Left colon (tissue), 2 donors: ENCODE data around the gene MCOLN3. TPM values are rescaled to one million over a fixed set of nuclear protein-coding genes. Genes with fewer than 3 reads are reported as not detected.

ENCODE experiments used
- ATAC-seq: fragments of 200-7000 bp; cut with Tn5 transposase; one replicate; pipeline ENCODE4 v1.9.1; 2020; ENCODE audit warnings: mild to moderate bottlenecking, moderate library complexity
- DNase-seq, 2 donors: peaks; one replicate each; pipeline ENCODE4 v3.0.0-alpha.2; 2020
- intact Hi-C, 2 donors: fragments of 100-400 bp; cut with DNase I in 1 of 2; cut with micrococcal nuclease in 1 of 2; formaldehyde crosslinking; loops; one replicate each; pipeline versions ENCODE4 v1.11.2 to v1.14.0; 2022; cut with DNase I, micrococcal nuclease
- long read RNA-seq: library from polyadenylated mRNA; unstranded; transcript quantifications from one replicate; pipeline ENCODE4 v2.0.0, GENCODE V29; 2021
- total RNA-seq, 2 donors: library from RNA; stranded (reverse); fragmentation: NEBNext Ultra II Directional; extraction: Animal tissue kit (Norgen Biotek cat#: 25700); gene quantifications; one replicate each; pipeline ENCODE4 v1.2.1, GENCODE V29; 2021
- donor health status: DM: no; HTN: no; CAD: no.
- donor health status: DM: yes; HTN: yes; CAD: no.

Gene MCOLN3
- 1 to 10 TPM; 1.1 to 4.0 TPM for total RNA-seq
- long read RNA-seq, partial matches to known transcripts: 0 of 2 reads
- long read RNA-seq, other reads (novel, unspliced or antisense): 0 of 2 reads

GRCh38 chr1:85048296-85049064, at the start of gene MCOLN3:
Gene MCOLN3, minus strand, starts transcription at chr1:85048500. Its CDS starts 3,140 bp downstream, at chr1:85045360.
- ATAC-seq (peak; percentile 80), DNase-seq (peak; percentile 33 to 66)
- intact Hi-C loops: no loop called here

- intact Hi-C loops: no loop called here
- ATAC-seq (peak; percentile 99), DNase-seq (peak; percentile 14 to 28)
Observed at GRCh38 chr1:85093644-85094043, 45.3 kb upstream of the MCOLN3 start.

- intact Hi-C loops: no loop called here
- DNase-seq (no peak), ATAC-seq (no peak)
Observed at GRCh38 chr1:85091671-85092280, 43.5 kb upstream of the MCOLN3 start.

- intact Hi-C loops: no loop called here
- no peak for DNase-seq
- ATAC-seq: no peak
Observed at GRCh38 chr1:85090225-85090624, 41.9 kb upstream of the MCOLN3 start.

GRCh38 chr1:85089203-85089602, 40.9 kb upstream of the MCOLN3 start:
- no peak for DNase-seq
- intact Hi-C loops: no loop called here
- no peak for ATAC-seq

GRCh38 chr1:85088408-85088784, 40.1 kb upstream of the MCOLN3 start:
- ATAC-seq (no peak), DNase-seq (no peak)
- intact Hi-C loops: no loop called here

- DNase-seq (no peak), ATAC-seq (no peak)
Observed at GRCh38 chr1:85087659-85088407, 39.5 kb upstream of the MCOLN3 start.

GRCh38 chr1:85085417-85085816, 37.1 kb upstream of the MCOLN3 start:
- intact Hi-C loops: no loop called here
- DNase-seq (no peak), ATAC-seq (no peak)

More at GRCh38 chr1:85087659-85088407, 39.5 kb upstream of the MCOLN3 start:
- intact Hi-C loops: no loop called here

- ATAC-seq (no peak), DNase-seq (no peak)
- intact Hi-C loops: no loop called here
Observed at GRCh38 chr1:85078903-85079302, 30.6 kb upstream of the MCOLN3 start.

GRCh38 chr1:85074365-85074964, 26.2 kb upstream of the MCOLN3 start:
- ATAC-seq (no peak), DNase-seq (no peak)
- intact Hi-C loops: no loop called here

- ATAC-seq (no peak), DNase-seq (no peak)
- intact Hi-C loops: no loop called here
Observed at GRCh38 chr1:85070972-85071492, 22.7 kb upstream of the MCOLN3 start.

GRCh38 chr1:85068846-85069245, 20.5 kb upstream of the MCOLN3 start:
- intact Hi-C loops: no loop called here
- ATAC-seq (no peak), DNase-seq (no peak)

- intact Hi-C loops: no loop called here
- ATAC-seq: no peak
- DNase-seq: no peak
Observed at GRCh38 chr1:85065550-85065949, 17.2 kb upstream of the MCOLN3 start.

- DNase-seq (no peak), ATAC-seq (peak; percentile 11)
- intact Hi-C loops: no loop called here
Observed at GRCh38 chr1:85062425-85063026, 14.2 kb upstream of the MCOLN3 start.

GRCh38 chr1:85061711-85062424, 13.6 kb upstream of the MCOLN3 start:
- DNase-seq: peak; percentile 90 to 94
- intact Hi-C loops: no loop called here
- peak; percentile 100 for ATAC-seq

GRCh38 chr1:85060038-85060437, 11.7 kb upstream of the MCOLN3 start:
- DNase-seq: no peak
- intact Hi-C loops: no loop called here
- no peak for ATAC-seq

GRCh38 chr1:85059563-85059962, 11.3 kb upstream of the MCOLN3 start:
- DNase-seq (no peak), ATAC-seq (no peak)
- intact Hi-C loops: no loop called here

- intact Hi-C loops: no loop called here
- ATAC-seq (no peak), DNase-seq (no peak)
Observed at GRCh38 chr1:85058786-85059185, 10.5 kb upstream of the MCOLN3 start.
